NT2/D1 (cell line): ENCODE measurements around the gene PTGDS.

Source experiments
- DNase-seq: peaks from one replicate; pipeline ENCODE4 v3.0.0-alpha.2; 2011; ENCODE audit warnings: low read depth, low spot score
- H3K27me3 ChIP-seq: 2 replicates; pipeline ENCODE4 v1.6.0; 2011; ENCODE audit warnings: mild to moderate bottlenecking; ENCODE audit not compliant: insufficient read length, insufficient read depth
- H3K36me3 ChIP-seq: 2 replicates; pipeline ENCODE4 v1.6.1; 2011; ENCODE audit warnings: mild to moderate bottlenecking, low read length, mixed read lengths; ENCODE audit not compliant: insufficient read depth, insufficient read length
- H3K4me1 ChIP-seq: 2 replicates; pipeline ENCODE4 v1.5.1; 2011; ENCODE audit not compliant: insufficient read depth, insufficient read length
- H3K4me3 ChIP-seq: 2 replicates; pipeline ENCODE4 v1.5.1; 2011; ENCODE audit warnings: low read depth; ENCODE audit not compliant: insufficient read length
- H3K9ac ChIP-seq: 2 replicates; pipeline ENCODE4 v1.6.0; 2011; ENCODE audit warnings: low read depth; ENCODE audit not compliant: insufficient read length
- H3K9me3 ChIP-seq: 2 replicates; pipeline ENCODE4 v1.5.1; 2011; ENCODE audit warnings: mild to moderate bottlenecking, low read length; ENCODE audit not compliant: insufficient read depth
- SUZ12 ChIP-seq: IDR thresholded peaks from 2 replicates; pipeline ENCODE4 v1.6.1; 2011; ENCODE audit not compliant: insufficient read length, insufficient read depth; ENCODE audit errors: extremely low read depth
- YY1 ChIP-seq: IDR thresholded peaks from 2 replicates; pipeline ENCODE4 v1.6.1; 2011; ENCODE audit not compliant: insufficient read length, insufficient read depth
- ZNF274 ChIP-seq: IDR thresholded peaks from 2 replicates; pipeline ENCODE4 v1.6.1; 2011; ENCODE audit warnings: mild to moderate bottlenecking, low read depth, low read length

PTGDS gene

DNA sequence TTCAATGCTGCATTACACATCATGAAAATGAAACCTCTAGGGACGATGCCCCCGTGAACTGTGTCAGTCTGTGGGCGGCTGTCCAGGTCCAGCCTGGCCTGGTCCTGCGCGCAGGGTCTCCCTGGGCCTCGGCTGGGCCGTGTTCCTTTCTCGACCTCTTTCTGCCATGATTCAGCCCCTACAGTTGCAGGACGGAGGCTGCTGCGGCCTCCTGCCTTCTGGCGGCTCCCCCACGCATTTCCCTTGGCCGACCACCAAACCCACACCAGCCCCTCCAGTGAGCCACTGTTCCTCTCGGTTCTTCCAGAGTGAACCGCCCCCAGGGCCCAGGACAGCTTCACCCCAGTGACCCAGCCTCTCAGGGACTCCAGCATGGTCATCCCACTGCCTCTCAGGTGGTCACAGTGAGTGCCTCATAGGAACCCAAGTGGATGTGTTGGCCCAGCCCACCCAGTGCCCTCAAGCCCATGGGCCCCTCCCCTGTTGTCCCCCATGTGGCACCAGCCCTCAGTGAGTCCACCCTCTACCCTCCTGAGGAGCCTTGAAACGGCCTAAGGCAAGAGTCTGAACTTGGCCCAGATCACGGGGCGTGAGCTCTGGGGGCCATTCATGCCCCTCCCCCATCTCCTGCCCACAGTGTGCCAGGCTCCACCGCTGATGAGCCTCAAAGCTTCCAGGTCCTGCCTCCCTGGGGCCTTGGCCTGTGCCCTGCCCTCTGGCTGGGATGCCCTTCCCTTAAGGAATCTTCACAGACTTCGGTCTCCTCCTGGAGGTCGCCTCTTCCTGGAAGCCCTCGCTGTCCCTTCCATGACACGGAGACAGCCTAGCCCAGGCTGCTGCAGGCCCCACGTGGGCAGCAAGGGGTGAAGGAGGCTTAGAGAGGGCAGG, 29.1 kb downstream of the PTGDS start:
- Histone ChIP-seq H3K9me3 (peaks cover 8% of the 10 kb centered on the region; the same call in 1 of the 2 replicates), H3K9ac (no peak overlapping the region), H3K27me3 (no peaks in the 10 kb centered on the region), H3K4me3 (no peak overlapping the region), H3K36me3 (no peaks in the 10 kb centered on the region), H3K4me1 (no peaks in the 10 kb centered on the region)
- no peak for DNase-seq
- no peak for TF ChIP-seq YY1

DNA sequence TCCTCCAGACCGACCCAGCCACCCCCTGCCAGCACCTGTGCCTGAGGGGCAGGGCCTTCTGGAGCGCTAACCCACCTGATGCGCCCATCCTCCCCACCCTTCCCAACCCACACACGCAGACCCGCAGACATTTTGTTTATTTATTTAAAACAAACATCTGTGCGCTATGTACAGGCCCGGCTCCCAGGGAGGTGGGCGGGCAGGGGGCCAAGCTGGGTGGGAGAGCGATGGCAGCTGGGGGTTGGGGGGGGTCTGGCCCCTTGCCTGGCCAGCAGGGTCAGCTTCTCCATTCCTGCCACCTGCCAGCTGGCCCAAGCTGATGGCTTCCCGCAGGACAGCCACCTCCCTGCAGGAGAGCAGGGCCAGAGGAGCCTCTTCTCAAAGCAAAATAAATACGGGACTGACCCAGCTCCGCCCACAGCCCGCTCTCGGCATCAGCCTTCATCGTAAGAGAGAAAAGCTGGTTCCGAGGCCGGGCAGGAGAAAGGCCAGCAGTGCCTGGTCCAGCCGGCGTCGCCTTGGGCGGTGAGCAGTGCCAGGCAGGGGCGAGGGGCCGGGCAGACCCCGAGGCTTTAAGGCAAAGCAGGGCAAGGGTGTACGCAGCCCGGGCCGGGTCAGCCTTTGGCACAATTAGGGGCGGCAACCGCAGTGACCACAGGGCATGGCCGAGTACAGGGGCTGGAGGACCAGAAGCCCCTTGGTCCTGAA, 30.0 kb downstream of the PTGDS start:
- Histone ChIP-seq H3K36me3 (no peaks in the 10 kb centered on the region), H3K4me3 (no peak overlapping the region), H3K9me3 (peaks cover 8% of the 10 kb centered on the region; the same call in 1 of the 2 replicates), H3K27me3 (no peaks in the 10 kb centered on the region), H3K4me1 (no peaks in the 10 kb centered on the region), H3K9ac (no peak overlapping the region)
- TF ChIP-seq YY1 = no peak
- no peak for TF ChIP-seq ZNF274
- TF ChIP-seq SUZ12 = no peak
- no peak for DNase-seq

DNA sequence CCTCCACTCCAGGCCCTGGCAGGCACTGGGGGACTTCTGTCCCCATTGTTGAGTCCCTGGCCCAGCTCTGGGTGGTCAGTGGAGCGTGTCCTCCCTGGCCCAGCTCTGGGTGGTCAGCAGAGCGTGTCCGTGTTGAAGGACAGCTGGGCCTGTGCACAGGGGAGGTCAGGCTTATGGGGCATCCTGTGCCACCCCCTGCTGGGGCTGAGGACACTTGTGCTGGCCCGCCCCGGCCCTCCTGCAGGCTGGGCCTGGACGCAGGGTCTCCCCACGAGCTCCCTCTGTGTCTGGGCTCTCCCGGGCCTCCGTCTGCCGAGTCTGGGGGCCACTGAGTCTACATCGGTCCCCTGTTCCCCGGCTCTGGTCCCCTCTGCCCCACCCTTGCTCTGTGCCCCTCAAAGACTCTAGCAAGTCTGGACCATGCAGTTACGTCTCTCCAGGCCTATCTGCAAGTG, 30.5 kb downstream of the PTGDS start:
- Histone ChIP-seq H3K9ac (peak overlapping the region; percentile 32), H3K4me1 (no peaks in the 10 kb centered on the region), H3K36me3 (no peaks in the 10 kb centered on the region), H3K27me3 (no peaks in the 10 kb centered on the region), H3K4me3 (no peak overlapping the region), H3K9me3 (peaks cover 8% of the 10 kb centered on the region; the same call in 1 of the 2 replicates)
- DNase-seq = no peak
- TF ChIP-seq SUZ12 (no peak), ZNF274 (no peak), YY1 (no peak)

DNA sequence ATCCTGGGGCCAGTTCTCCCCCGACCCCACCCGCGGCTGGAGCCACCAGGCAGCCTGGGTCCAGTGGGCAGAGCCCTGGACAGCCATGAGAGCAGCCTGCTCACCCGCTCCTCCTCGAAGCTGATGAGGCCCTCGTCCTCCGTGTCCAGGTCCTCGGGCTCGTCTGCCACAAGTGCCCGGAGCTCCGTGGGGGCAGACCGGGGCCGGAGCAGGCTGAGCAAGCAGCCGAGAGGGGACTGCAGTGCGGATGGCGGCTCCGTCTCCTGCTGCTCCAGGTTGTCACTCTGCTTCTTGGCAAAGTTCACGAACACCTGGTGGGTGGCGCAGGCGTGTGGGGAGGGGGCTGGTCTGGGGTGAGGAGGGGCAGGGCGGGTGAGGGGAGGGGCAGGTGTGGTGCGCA, 31.0 kb downstream of the PTGDS start:
- Histone ChIP-seq H3K9me3 (peaks cover 8% of the 10 kb centered on the region; the same call in 1 of the 2 replicates), H3K36me3 (no peaks in the 10 kb centered on the region), H3K9ac (peak overlapping the region; percentile 32), H3K4me3 (no peak overlapping the region), H3K27me3 (no peaks in the 10 kb centered on the region), H3K4me1 (no peaks in the 10 kb centered on the region)
- no peak for DNase-seq
- TF ChIP-seq ZNF274 (no peak), SUZ12 (no peak), YY1 (no peak)

DNA sequence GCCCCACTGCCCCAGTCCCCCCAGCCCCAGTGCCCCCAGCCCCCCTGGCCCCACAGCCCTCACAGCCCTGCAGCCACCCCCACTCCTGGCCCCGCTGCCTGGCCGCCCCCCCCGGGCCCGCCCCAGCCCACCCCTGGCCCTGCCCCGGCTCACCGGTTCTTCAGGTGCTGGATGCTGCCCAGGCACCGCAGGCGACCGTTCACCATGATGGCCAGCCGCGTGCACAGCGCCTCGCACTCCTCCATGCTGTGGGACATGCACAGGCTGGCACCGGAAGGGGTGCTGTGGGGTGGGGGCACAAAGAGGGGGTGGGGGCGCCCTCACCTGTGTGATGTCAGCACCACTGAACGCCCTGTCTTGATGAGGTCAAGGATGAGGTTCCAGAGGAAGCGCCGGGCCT, 31.9 kb downstream of the PTGDS start:
- peaks cover 8% of the 10 kb centered on the region; the same call in 1 of the 2 replicates for H3K9me3 ChIP-seq
- H3K27me3 ChIP-seq = no peaks in the 10 kb centered on the region
- H3K4me1 ChIP-seq = no peaks in the 10 kb centered on the region
- H3K36me3 ChIP-seq = no peaks in the 10 kb centered on the region
- TF ChIP-seq SUZ12 = no peak
- H3K9ac ChIP-seq = no peak overlapping the region
- H3K4me3 ChIP-seq = no peak overlapping the region
- DNase-seq = no peak

DNA sequence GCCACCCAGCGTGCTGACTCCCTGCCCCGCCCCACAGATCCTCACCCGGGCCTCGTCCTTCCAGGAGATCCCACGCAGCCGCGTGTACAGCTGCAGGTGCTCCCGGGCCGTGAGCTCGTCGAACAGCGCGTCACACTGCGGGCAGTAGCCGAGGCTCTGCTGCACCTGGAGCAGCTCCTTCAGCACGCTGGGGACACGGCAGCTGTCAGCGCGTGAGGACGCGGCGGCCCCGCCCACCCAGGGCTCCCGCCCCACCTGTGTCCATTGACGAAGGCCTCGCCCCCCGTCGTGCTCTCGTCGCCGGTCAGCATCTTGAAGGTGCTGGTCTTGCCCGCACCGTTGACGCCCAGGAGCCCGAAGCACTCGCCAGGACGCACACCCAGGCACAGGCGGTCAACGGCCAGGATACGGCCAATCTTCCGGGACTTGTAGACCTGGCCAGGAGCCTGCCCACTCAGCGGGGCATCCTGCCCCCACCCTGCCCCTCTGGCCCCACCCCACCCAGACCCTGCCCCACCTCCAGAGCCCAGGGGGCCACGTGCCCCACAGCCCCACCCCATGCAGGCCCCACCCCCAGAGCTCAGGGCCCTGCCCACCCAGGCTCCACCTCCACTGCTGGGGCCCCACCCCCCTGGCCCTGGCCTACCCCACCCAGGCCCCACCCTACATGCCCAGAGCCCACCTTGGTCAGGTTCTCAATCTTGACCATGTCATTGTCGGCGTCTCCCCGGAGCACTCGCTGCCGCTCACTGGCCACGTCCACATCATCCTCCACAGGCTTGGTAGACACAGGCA, 32.8 kb downstream of the PTGDS start:
- no peaks in the 10 kb centered on the region for H3K36me3 ChIP-seq
- no peaks in the 10 kb centered on the region for H3K4me1 ChIP-seq
- H3K4me3 ChIP-seq = no peak overlapping the region
- no peak for DNase-seq
- peaks cover 6% of the 10 kb centered on the region; the same call in 1 of the 2 replicates for H3K9me3 ChIP-seq
- no peak overlapping the region for H3K9ac ChIP-seq
- TF ChIP-seq YY1 (no peak), SUZ12 (no peak), ZNF274 (no peak)
- no peaks in the 10 kb centered on the region for H3K27me3 ChIP-seq

DNA sequence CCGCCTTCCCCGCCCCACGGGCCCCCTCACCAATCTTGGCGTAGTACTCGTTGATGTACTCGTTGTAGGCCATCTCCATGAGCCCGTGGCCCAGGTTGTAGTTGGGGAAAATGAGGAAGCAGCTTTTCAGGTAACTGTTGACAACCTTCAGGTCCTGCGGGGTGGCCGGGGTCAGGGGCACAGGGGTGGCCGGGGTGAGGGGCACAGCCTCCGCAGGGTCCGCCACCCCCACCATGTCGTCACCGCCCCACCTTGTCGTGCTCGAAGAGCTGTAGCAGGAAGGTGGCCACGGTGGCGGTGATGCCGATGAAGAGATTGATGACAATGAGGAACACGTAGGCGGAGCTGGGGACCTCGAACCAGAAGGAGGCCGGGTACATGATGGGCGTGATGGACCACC, 33.9 kb downstream of the PTGDS start:
- Histone ChIP-seq H3K36me3 (peaks cover 2% of the 10 kb centered on the region), H3K9me3 (no peaks in the 10 kb centered on the region; the same call in 1 of the 2 replicates), H3K27me3 (no peaks in the 10 kb centered on the region), H3K9ac (no peak overlapping the region), H3K4me1 (no peaks in the 10 kb centered on the region), H3K4me3 (no peak overlapping the region)
- DNase-seq = no peak
- no peak for TF ChIP-seq ZNF274
- no peak for TF ChIP-seq YY1
- no peak for TF ChIP-seq SUZ12
